ENCODE results near the gene EFCAB12.

Gene EFCAB12

GRCh38 chr3:129462361-129462968, 34.0 kb upstream of the EFCAB12 start:
- Histone ChIP-seq H3K9ac (ENCODE audit: low read length) (no peak overlapping the region), H3K4me3 (ENCODE audit: low read depth in 1 of 2, low read length in 2 of 2) (no peak overlapping the region), H3K9me3 (ENCODE audit: low read length) (no peaks in the 10 kb centered on the region), H3K27me3 (ENCODE audit: control insufficient read depth in 1 of 2, insufficient read depth in 2 of 2, low read length in 2 of 2) (no peaks in the 10 kb centered on the region), H3K27ac (ENCODE audit: low read depth, low read length) (no peak overlapping the region), H3K4me1 (ENCODE audit: insufficient read depth, low read length) (no peaks in the 10 kb centered on the region), H3K36me3 (ENCODE audit: insufficient read depth, low read length) (peaks cover 14% of the 10 kb centered on the region)

GRCh38 chr3:129461461-129462146, 33.2 kb upstream of the EFCAB12 start:
- Histone ChIP-seq H3K9ac (ENCODE audit: low read length) (no peak overlapping the region), H3K27ac (ENCODE audit: low read depth, low read length) (no peak overlapping the region), H3K36me3 (ENCODE audit: insufficient read depth, low read length) (peaks cover 14% of the 10 kb centered on the region)

GRCh38 chr3:129461022-129461421, 32.6 kb upstream of the EFCAB12 start:
- H3K27me3 ChIP-seq (ENCODE audit: control insufficient read depth in 1 of 2, insufficient read depth in 2 of 2, low read length in 2 of 2) = no peaks in the 10 kb centered on the region
- no peak overlapping the region for H3K27ac ChIP-seq (ENCODE audit: low read depth, low read length)
- peaks cover 16% of the 10 kb centered on the region for H3K36me3 ChIP-seq (ENCODE audit: insufficient read depth, low read length)
- no peak overlapping the region for H3K4me3 ChIP-seq (ENCODE audit: low read depth in 1 of 2, low read length in 2 of 2)
- H3K4me1 ChIP-seq (ENCODE audit: insufficient read depth, low read length) = no peaks in the 10 kb centered on the region
- no peaks in the 10 kb centered on the region for H3K9me3 ChIP-seq (ENCODE audit: low read length)
- no peak overlapping the region for H3K9ac ChIP-seq (ENCODE audit: low read length)

More at GRCh38 chr3:129461461-129462146, 33.2 kb upstream of the EFCAB12 start:
- H3K27me3 ChIP-seq (ENCODE audit: control insufficient read depth in 1 of 2, insufficient read depth in 2 of 2, low read length in 2 of 2) = no peaks in the 10 kb centered on the region
- H3K4me3 ChIP-seq (ENCODE audit: low read depth in 1 of 2, low read length in 2 of 2) = no peak overlapping the region
- H3K9me3 ChIP-seq (ENCODE audit: low read length) = no peaks in the 10 kb centered on the region
- H3K4me1 ChIP-seq (ENCODE audit: insufficient read depth, low read length) = no peaks in the 10 kb centered on the region

GRCh38 chr3:129460572-129460971, 32.1 kb upstream of the EFCAB12 start:
- H3K27ac ChIP-seq (ENCODE audit: low read depth, low read length) = no peak overlapping the region
- H3K4me3 ChIP-seq (ENCODE audit: low read depth in 1 of 2, low read length in 2 of 2) = no peak overlapping the region

GRCh38 chr3:129460155-129460554, 31.7 kb upstream of the EFCAB12 start:
- Histone ChIP-seq H3K36me3 (ENCODE audit: insufficient read depth, low read length) (peaks cover 19% of the 10 kb centered on the region), H3K4me3 (ENCODE audit: low read depth in 1 of 2, low read length in 2 of 2) (no peak overlapping the region), H3K9ac (ENCODE audit: low read length) (no peak overlapping the region), H3K4me1 (ENCODE audit: insufficient read depth, low read length) (no peaks in the 10 kb centered on the region), H3K27ac (ENCODE audit: low read depth, low read length) (no peak overlapping the region), H3K9me3 (ENCODE audit: low read length) (no peaks in the 10 kb centered on the region), H3K27me3 (ENCODE audit: control insufficient read depth in 1 of 2, insufficient read depth in 2 of 2, low read length in 2 of 2) (no peaks in the 10 kb centered on the region)

More at GRCh38 chr3:129460572-129460971, 32.1 kb upstream of the EFCAB12 start:
- no peak overlapping the region for H3K9ac ChIP-seq (ENCODE audit: low read length)
- H3K4me1 ChIP-seq (ENCODE audit: insufficient read depth, low read length) = no peaks in the 10 kb centered on the region
- no peaks in the 10 kb centered on the region for H3K27me3 ChIP-seq (ENCODE audit: control insufficient read depth in 1 of 2, insufficient read depth in 2 of 2, low read length in 2 of 2)
- H3K9me3 ChIP-seq (ENCODE audit: low read length) = no peaks in the 10 kb centered on the region
- H3K36me3 ChIP-seq (ENCODE audit: insufficient read depth, low read length) = peaks cover 19% of the 10 kb centered on the region

- Histone ChIP-seq H3K36me3 (ENCODE audit: insufficient read depth, low read length) (peaks cover 18% of the 10 kb centered on the region), H3K27ac (ENCODE audit: low read depth, low read length) (no peak overlapping the region), H3K27me3 (ENCODE audit: control insufficient read depth in 1 of 2, insufficient read depth in 2 of 2, low read length in 2 of 2) (no peaks in the 10 kb centered on the region), H3K9ac (ENCODE audit: low read length) (no peak overlapping the region), H3K4me3 (ENCODE audit: low read depth in 1 of 2, low read length in 2 of 2) (no peak overlapping the region), H3K4me1 (ENCODE audit: insufficient read depth, low read length) (no peaks in the 10 kb centered on the region), H3K9me3 (ENCODE audit: low read length) (no peaks in the 10 kb centered on the region)
Measured at GRCh38 chr3:129453732-129454131, 25.3 kb upstream of the EFCAB12 start.

- Histone ChIP-seq H3K9ac (ENCODE audit: low read length) (no peak overlapping the region), H3K9me3 (ENCODE audit: low read length) (no peaks in the 10 kb centered on the region), H3K36me3 (ENCODE audit: insufficient read depth, low read length) (peaks cover 11% of the 10 kb centered on the region), H3K4me3 (ENCODE audit: low read depth in 1 of 2, low read length in 2 of 2) (no peak overlapping the region), H3K27ac (ENCODE audit: low read depth, low read length) (no peak overlapping the region), H3K27me3 (ENCODE audit: control insufficient read depth in 1 of 2, insufficient read depth in 2 of 2, low read length in 2 of 2) (no peaks in the 10 kb centered on the region), H3K4me1 (ENCODE audit: insufficient read depth, low read length) (no peaks in the 10 kb centered on the region)
Measured at GRCh38 chr3:129449279-129450115, 21.1 kb upstream of the EFCAB12 start.

GRCh38 chr3:129448186-129448895, 19.9 kb upstream of the EFCAB12 start:
- Histone ChIP-seq H3K27me3 (ENCODE audit: control insufficient read depth in 1 of 2, insufficient read depth in 2 of 2, low read length in 2 of 2) (no peaks in the 10 kb centered on the region), H3K36me3 (ENCODE audit: insufficient read depth, low read length) (peaks cover 9% of the 10 kb centered on the region), H3K4me3 (ENCODE audit: low read depth in 1 of 2, low read length in 2 of 2) (no peak overlapping the region), H3K4me1 (ENCODE audit: insufficient read depth, low read length) (no peaks in the 10 kb centered on the region), H3K9me3 (ENCODE audit: low read length) (no peaks in the 10 kb centered on the region), H3K9ac (ENCODE audit: low read length) (no peak overlapping the region), H3K27ac (ENCODE audit: low read depth, low read length) (no peak overlapping the region)

- Histone ChIP-seq H3K4me1 (ENCODE audit: insufficient read depth, low read length) (peaks cover 6% of the 10 kb centered on the region), H3K9me3 (ENCODE audit: low read length) (no peaks in the 10 kb centered on the region), H3K9ac (ENCODE audit: low read length) (no peak overlapping the region), H3K36me3 (ENCODE audit: insufficient read depth, low read length) (no peaks in the 10 kb centered on the region), H3K27ac (ENCODE audit: low read depth, low read length) (no peak overlapping the region), H3K27me3 (ENCODE audit: control insufficient read depth in 1 of 2, insufficient read depth in 2 of 2, low read length in 2 of 2) (no peaks in the 10 kb centered on the region), H3K4me3 (ENCODE audit: low read depth in 1 of 2, low read length in 2 of 2) (no peak overlapping the region)
Measured at GRCh38 chr3:129446926-129447325, 18.5 kb upstream of the EFCAB12 start.

- no peaks in the 10 kb centered on the region for H3K27me3 ChIP-seq (ENCODE audit: control insufficient read depth in 1 of 2, insufficient read depth in 2 of 2, low read length in 2 of 2)
- H3K9me3 ChIP-seq (ENCODE audit: low read length) = no peaks in the 10 kb centered on the region
- no peaks in the 10 kb centered on the region for H3K36me3 ChIP-seq (ENCODE audit: insufficient read depth, low read length)
- H3K4me3 ChIP-seq (ENCODE audit: low read depth in 1 of 2, low read length in 2 of 2) = no peak overlapping the region
- peaks cover 20% of the 10 kb centered on the region for H3K4me1 ChIP-seq (ENCODE audit: insufficient read depth, low read length)
- no peak overlapping the region for H3K27ac ChIP-seq (ENCODE audit: low read depth, low read length)
- no peak overlapping the region for H3K9ac ChIP-seq (ENCODE audit: low read length)
Measured at GRCh38 chr3:129445471-129445870, 17.0 kb upstream of the EFCAB12 start.

- Histone ChIP-seq H3K27ac (ENCODE audit: low read depth, low read length) (peak overlapping the region; percentile 40), H3K9ac (ENCODE audit: low read length) (no peak overlapping the region), H3K4me1 (ENCODE audit: insufficient read depth, low read length) (peaks cover 31% of the 10 kb centered on the region), H3K27me3 (ENCODE audit: control insufficient read depth in 1 of 2, insufficient read depth in 2 of 2, low read length in 2 of 2) (no peaks in the 10 kb centered on the region), H3K4me3 (ENCODE audit: low read depth in 1 of 2, low read length in 2 of 2) (no peak overlapping the region), H3K36me3 (ENCODE audit: insufficient read depth, low read length) (no peaks in the 10 kb centered on the region), H3K9me3 (ENCODE audit: low read length) (no peaks in the 10 kb centered on the region)
Measured at GRCh38 chr3:129442947-129443346, 14.5 kb upstream of the EFCAB12 start.
